IPS-18c (cell line): Measurements from ENCODE around the gene HEXD.
"Not testable (repeated sequence)": the region's sequence is repeated elsewhere in the genome, so short reads cannot be mapped to it uniquely, and the experiment has no call there.

Source experiments
- H3K4me3 ChIP-seq: 2 replicates; pipeline ENCODE4 v1.7.0; 2013; ENCODE audit warnings: low read depth, mild to moderate bottlenecking, low read length, moderate library complexity; ENCODE audit not compliant: insufficient read depth
- H3K9me3 ChIP-seq: one replicate; pipeline ENCODE4 v1.6.1; 2013; ENCODE audit warnings: mild to moderate bottlenecking, low read length, moderate library complexity; ENCODE audit not compliant: control insufficient read depth, insufficient read depth

Gene HEXD

GRCh38 chr17:82457929-82458178 lies 39.7 kb downstream of the HEXD start:
- peaks cover 6% of the 10 kb centered on the region for H3K9me3 ChIP-seq
- peak overlapping the region; percentile 94 for H3K4me3 ChIP-seq

GRCh38 chr17:82458179-82458884 lies 40.2 kb downstream of the HEXD start, which contains the start of gene NARF:
Gene NARF (plus strand): TSS chr17:82458741. CDS start chr17:82458804, 63 bp downstream.
- Histone ChIP-seq H3K9me3 (peaks cover 6% of the 10 kb centered on the region), H3K4me3 (peak within 1 kb of the TSS; percentile 94)

- H3K9me3 ChIP-seq = peaks cover 4% of the 10 kb centered on the region
- peak overlapping the region; percentile 94 for H3K4me3 ChIP-seq
These were observed 40.8 kb downstream of the HEXD start for GRCh38 chr17:82458885-82459424.

GRCh38 chr17:82459936-82460335 lies 41.8 kb downstream of the HEXD start:
- not testable (repeated sequence) for H3K4me3 ChIP-seq, H3K9me3 ChIP-seq

- Histone ChIP-seq H3K9me3 (peaks cover 4% of the 10 kb centered on the region), H3K4me3 (no peak overlapping the region)
These were observed 43.8 kb downstream of the HEXD start for GRCh38 chr17:82461827-82462524.

- Histone ChIP-seq H3K4me3 (no peak overlapping the region), H3K9me3 (peaks cover 4% of the 10 kb centered on the region)
These were observed 45.2 kb downstream of the HEXD start for GRCh38 chr17:82463391-82463790.

- Histone ChIP-seq H3K9me3 (peaks cover 3% of the 10 kb centered on the region), H3K4me3 (no peak overlapping the region)
These were observed 45.9 kb downstream of the HEXD start for GRCh38 chr17:82463925-82464566.

- Histone ChIP-seq H3K4me3 (no peak overlapping the region), H3K9me3 (no peaks in the 10 kb centered on the region)
These were observed 46.4 kb downstream of the HEXD start for GRCh38 chr17:82464567-82464929.

- no peaks in the 10 kb centered on the region for H3K9me3 ChIP-seq
- no peak overlapping the region for H3K4me3 ChIP-seq
These were observed 47.0 kb downstream of the HEXD start for GRCh38 chr17:82465023-82465603.

- H3K9me3 ChIP-seq = no peaks in the 10 kb centered on the region
- H3K4me3 ChIP-seq = no peak overlapping the region
These were observed 50.5 kb downstream of the HEXD start for GRCh38 chr17:82468692-82469091.

GRCh38 chr17:82470065-82470464 lies 51.9 kb downstream of the HEXD start:
- Histone ChIP-seq H3K4me3 (no peak overlapping the region), H3K9me3 (no peaks in the 10 kb centered on the region)

- no peaks in the 10 kb centered on the region for H3K9me3 ChIP-seq
- H3K4me3 ChIP-seq = no peak overlapping the region
These were observed 56.3 kb downstream of the HEXD start for GRCh38 chr17:82474223-82475010.

GRCh38 chr17:82475458-82475857 lies 57.3 kb downstream of the HEXD start:
- Histone ChIP-seq H3K4me3 (no peak overlapping the region), H3K9me3 (no peaks in the 10 kb centered on the region)

GRCh38 chr17:82477934-82478333 lies 59.8 kb downstream of the HEXD start:
- no peak overlapping the region for H3K4me3 ChIP-seq

GRCh38 chr17:82479602-82480001 lies 61.5 kb downstream of the HEXD start:
- H3K9me3 ChIP-seq = no peaks in the 10 kb centered on the region
- no peak overlapping the region for H3K4me3 ChIP-seq

More at GRCh38 chr17:82477934-82478333, 59.8 kb downstream of the HEXD start:
- no peaks in the 10 kb centered on the region for H3K9me3 ChIP-seq

- Histone ChIP-seq H3K4me3 (no peak overlapping the region), H3K9me3 (no peaks in the 10 kb centered on the region)
These were observed 62.2 kb downstream of the HEXD start for GRCh38 chr17:82480318-82480717.

- Histone ChIP-seq H3K4me3 (no peak overlapping the region), H3K9me3 (peaks cover 3% of the 10 kb centered on the region)
These were observed 65.1 kb downstream of the HEXD start for GRCh38 chr17:82483204-82483660.
